Vagina (tissue), 2 donors: ENCODE results near the gene AMIGO3. TPM values are rescaled to one million over a fixed set of nuclear protein-coding genes. Genes with fewer than 3 reads are reported as not detected.

Experiments
- DNase-seq, 2 donors: peaks; one replicate each; pipeline ENCODE4 v3.0.0-alpha.2; 2017; ENCODE audit errors: extremely low spot score in 2 of 2
- H3K27ac ChIP-seq: fragments of 200-600 bp; sonication (generic); one replicate; pipeline ENCODE4 v1.5.1; 2019
- H3K27me3 ChIP-seq: fragments of 200-600 bp; sonication (generic); one replicate; pipeline ENCODE4 v1.5.1; 2019
- H3K36me3 ChIP-seq, 2 donors: fragments of 200-600 bp; sonication (generic); one replicate each; pipeline ENCODE4 v1.5.1; 2017 to 2019
- H3K4me1 ChIP-seq: fragments of 200-600 bp; sonication (generic); one replicate; pipeline ENCODE4 v1.5.1; 2019
- H3K4me3 ChIP-seq, 2 donors: fragments of 200-600 bp; sonication (generic); 1 replicate in 1 of 2; 2 replicates in 1 of 2; pipeline ENCODE4 v1.5.1; 2016 to 2019
- H3K9me3 ChIP-seq: fragments of 200-600 bp; sonication (generic); one replicate; pipeline ENCODE4 v1.5.1; 2019
- CTCF ChIP-seq, 3 experiments: fragments of 450-650 bp in 2 of 3; fragments of 200-600 bp in 1 of 3; sonication (generic) in 1 of 3; IDR thresholded peaks; one replicate each; pipeline ENCODE4 v1.5.1; 2017 to 2019; ENCODE audit warnings: antibody characterized with exemption in 3 of 3, mild to moderate bottlenecking in 2 of 3, moderate library complexity in 2 of 3
- POLR2A ChIP-seq, 2 donors: fragments of 450-650 bp; IDR thresholded peaks; one replicate each; pipeline ENCODE4 v1.6.1; 2017; ENCODE audit warnings: antibody characterized with exemption in 2 of 2, mild to moderate bottlenecking in 2 of 2, moderate library complexity in 2 of 2
- POLR2AphosphoS5 ChIP-seq, 2 donors: sonication (generic); formaldehyde crosslinking; IDR thresholded peaks; one replicate each; pipeline ENCODE4 v1.9.0; 2017; ENCODE audit warnings: antibody characterized with exemption in 2 of 2, mild to moderate bottlenecking in 2 of 2, low read depth in 1 of 2; ENCODE audit not compliant: insufficient read depth in 1 of 2
- intact Hi-C: fragments of 100-400 bp; cut with DNase I; formaldehyde crosslinking; loops from one replicate; pipeline ENCODE4 v1.15.1; 2023
- total RNA-seq: library from RNA; depleted of rRNA; stranded (reverse); fragments of >200 nt; gene quantifications from one replicate; pipeline ENCODE4 v1.2.3, GENCODE V29; 2016

AMIGO3 gene
- total RNA-seq, 1 donor from 2014 or later = not detected

GRCh38 chr3:49716691-49717210 lies 2.7 kb downstream of the AMIGO3 start:
- Histone ChIP-seq H3K27ac (no peak overlapping the region), H3K27me3 (no peaks in the 10 kb centered on the region), H3K9me3 (no peaks in the 10 kb centered on the region), H3K36me3 (peaks cover 0 to 13% of the 10 kb centered on the region in 2 donors), H3K4me3 (no peak overlapping the region), H3K4me1 (peaks cover 20% of the 10 kb centered on the region)
- TF ChIP-seq POLR2AphosphoS5 (IDR thresholded peaks at IDR 0.05; ENCODE audit: insufficient read depth in 1 of 2, low read depth in 1 of 2) (no peak), CTCF (IDR thresholded peaks at IDR 0.05) (no peak), POLR2A (IDR thresholded peaks at IDR 0.05) (no peak)
- intact Hi-C loops = no loop called here
- DNase-seq = peak in 1 of 2 donors; percentile 85

GRCh38 chr3:49716169-49716568 lies 3.3 kb downstream of the AMIGO3 start:
- Histone ChIP-seq H3K4me1 (peaks cover 20% of the 10 kb centered on the region), H3K4me3 (no peak overlapping the region), H3K27me3 (no peaks in the 10 kb centered on the region), H3K36me3 (peaks cover 0 to 13% of the 10 kb centered on the region in 2 donors), H3K27ac (no peak overlapping the region), H3K9me3 (no peaks in the 10 kb centered on the region)
- DNase-seq = no peak
- intact Hi-C loops = no loop called here
- TF ChIP-seq POLR2AphosphoS5 (IDR thresholded peaks at IDR 0.05; ENCODE audit: insufficient read depth in 1 of 2, low read depth in 1 of 2) (no peak), CTCF (IDR thresholded peaks at IDR 0.05) (no peak), POLR2A (IDR thresholded peaks at IDR 0.05) (no peak)

GRCh38 chr3:49715611-49716121 lies 3.8 kb downstream of the AMIGO3 start:
- Histone ChIP-seq H3K27me3 (no peaks in the 10 kb centered on the region), H3K4me1 (peaks cover 20% of the 10 kb centered on the region), H3K27ac (no peak overlapping the region), H3K4me3 (no peak overlapping the region), H3K9me3 (no peaks in the 10 kb centered on the region), H3K36me3 (peaks cover 0 to 8% of the 10 kb centered on the region in 2 donors)
- TF ChIP-seq CTCF (IDR thresholded peaks at IDR 0.05) = no peak
- TF ChIP-seq POLR2A (IDR thresholded peaks at IDR 0.05) = no peak
- TF ChIP-seq POLR2AphosphoS5 (IDR thresholded peaks at IDR 0.05; ENCODE audit: insufficient read depth in 1 of 2, low read depth in 1 of 2) = no peak
- no peak for DNase-seq
- intact Hi-C loops = no loop called here

GRCh38 chr3:49714728-49715550 lies 4.5 kb downstream of the AMIGO3 start:
- DNase-seq = no peak
- no peak for TF ChIP-seq POLR2A (IDR thresholded peaks at IDR 0.05)
- no peak for TF ChIP-seq POLR2AphosphoS5 (IDR thresholded peaks at IDR 0.05; ENCODE audit: insufficient read depth in 1 of 2, low read depth in 1 of 2)
- TF ChIP-seq CTCF (IDR thresholded peaks at IDR 0.05) = no peak
- Histone ChIP-seq H3K4me1 (peaks cover 15% of the 10 kb centered on the region), H3K4me3 (no peak overlapping the region), H3K27ac (no peak overlapping the region), H3K27me3 (no peaks in the 10 kb centered on the region), H3K9me3 (no peaks in the 10 kb centered on the region), H3K36me3 (peaks cover 0 to 7% of the 10 kb centered on the region in 2 donors)
- intact Hi-C loops = no loop called here
